ENCODE results near the gene TMEM87A. TPM values are rescaled to one million over a fixed set of nuclear protein-coding genes. Genes with fewer than 3 reads are reported as not detected.
"Not testable (repeated sequence)": the region's sequence is repeated elsewhere in the genome, so short reads cannot be mapped to it uniquely, and the experiment has no call there.

TMEM87A gene
- 10 to 100 TPM; 39.8 to 94.4 TPM for total RNA-seq

GRCh38 chr15:42272939-42273899 is at the start of gene TMEM87A, which contains the start of gene GANC:
TSS of gene TMEM87A (minus strand) at chr15:42273433. CDS start at chr15:42273398, 35 bp downstream.
TSS of gene GANC (plus strand) at chr15:42273201. CDS start at chr15:42274482, 1,281 bp downstream.
- no peaks in the 10 kb centered on the region for H3K9me3 ChIP-seq
- ATAC-seq (ENCODE audit: insufficient number of reproducible peaks, low FRiP score, low read depth) (peak; percentile 95), DNase-seq (ENCODE audit: low spot score) (peak; percentile 88)
- no peak for TF ChIP-seq CTCF (IDR thresholded peaks at IDR 0.05)
- H3K4me3 ChIP-seq: peak within 1 kb of the TSS; percentile 89
- peaks cover under 1% of the 10 kb centered on the region for H3K36me3 ChIP-seq
- peaks cover 33 to 60% of the 10 kb centered on the region in 2 donors for H3K4me1 ChIP-seq (ENCODE audit: control insufficient read depth in 1 of 2, low read depth in 2 of 2)
- peak within 1 kb of the TSS; percentile 97 to 100 for H3K27ac ChIP-seq
- no peaks in the 10 kb centered on the region for H3K27me3 ChIP-seq (replicated peaks; ENCODE audit: insufficient read depth)

DNA sequence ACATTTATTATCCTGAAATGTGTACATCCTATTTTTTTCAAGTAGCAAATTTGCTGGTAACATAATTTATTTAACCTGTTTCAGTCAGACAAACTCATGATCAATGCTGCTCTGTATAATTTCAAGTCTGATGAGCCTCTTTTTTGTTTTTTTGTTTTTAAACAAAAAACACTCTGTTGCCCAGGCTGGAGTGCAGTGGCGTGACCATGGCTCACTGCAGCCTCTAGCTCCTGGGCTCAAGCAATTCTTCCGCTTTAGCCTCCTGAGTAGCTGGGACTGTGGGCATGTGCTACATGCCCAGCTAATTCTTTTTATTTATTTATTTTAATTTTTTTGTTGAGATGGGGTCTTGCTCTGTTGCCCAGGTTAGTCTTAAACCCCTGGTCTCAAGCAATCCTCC is 46.0 kb upstream of the TMEM87A start:
- TF ChIP-seq CTCF (IDR thresholded peaks at IDR 0.05): no peak
- ATAC-seq (ENCODE audit: insufficient number of reproducible peaks, low FRiP score, low read depth) (no peak), DNase-seq (ENCODE audit: low spot score) (no peak)
- Histone ChIP-seq H3K27me3 (replicated peaks; ENCODE audit: insufficient read depth) (no peaks in the 10 kb centered on the region), H3K4me1 (ENCODE audit: control insufficient read depth in 1 of 2, low read depth in 2 of 2) (no peaks in the 10 kb centered on the region), H3K36me3 (peaks cover 7% of the 10 kb centered on the region), H3K27ac (no peak overlapping the region), H3K9me3 (no peaks in the 10 kb centered on the region), H3K4me3 (no peak overlapping the region)

DNA sequence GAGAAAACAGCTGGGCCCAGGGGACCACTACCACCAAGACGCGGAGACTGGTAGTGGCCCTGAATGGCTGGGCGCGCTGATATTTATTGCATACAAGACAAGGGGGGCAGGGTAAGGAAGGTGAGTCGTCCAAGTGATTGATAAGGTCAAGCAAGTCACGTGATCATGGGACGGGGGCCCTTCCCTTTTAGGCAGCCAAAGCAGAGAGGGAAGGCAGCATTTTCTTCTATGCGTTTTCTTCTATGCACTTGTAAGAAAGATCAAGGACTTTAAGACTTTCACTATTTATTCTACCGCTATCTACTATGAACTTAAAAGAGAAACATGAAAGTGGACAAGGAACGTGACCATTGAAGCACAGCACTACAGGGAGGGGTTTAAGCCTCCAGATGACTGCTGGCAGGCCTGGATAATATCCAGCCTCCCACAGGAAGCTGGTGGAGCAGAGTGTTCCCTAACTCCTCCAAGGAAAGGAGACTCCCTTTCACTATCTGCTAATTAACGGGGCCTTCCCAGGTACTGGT is 43.1 kb upstream of the TMEM87A start:
- H3K9me3 ChIP-seq; H3K4me1 ChIP-seq (ENCODE audit: control insufficient read depth in 1 of 2, low read depth in 2 of 2); H3K27me3 ChIP-seq (replicated peaks; ENCODE audit: insufficient read depth); DNase-seq (ENCODE audit: low spot score); ATAC-seq (ENCODE audit: insufficient number of reproducible peaks, low FRiP score, low read depth); H3K4me3 ChIP-seq; H3K36me3 ChIP-seq; H3K27ac ChIP-seq: not testable (repeated sequence)

- no peaks in the 10 kb centered on the region for H3K9me3 ChIP-seq
- H3K4me3 ChIP-seq: no peak overlapping the region
- no peaks in the 10 kb centered on the region for H3K4me1 ChIP-seq (ENCODE audit: control insufficient read depth in 1 of 2, low read depth in 2 of 2)
- no peak overlapping the region for H3K27ac ChIP-seq
- H3K36me3 ChIP-seq: peaks cover 6% of the 10 kb centered on the region
- no peak for TF ChIP-seq CTCF (IDR thresholded peaks at IDR 0.05)
- H3K27me3 ChIP-seq (replicated peaks; ENCODE audit: insufficient read depth): no peaks in the 10 kb centered on the region
- no peak for DNase-seq (ENCODE audit: low spot score)
- no peak for ATAC-seq (ENCODE audit: insufficient number of reproducible peaks, low FRiP score, low read depth)
Measured at GRCh38 chr15:42315521-42315920, 42.3 kb upstream of the TMEM87A start.

GRCh38 chr15:42314818-42315217 is 41.6 kb upstream of the TMEM87A start:
- ATAC-seq (ENCODE audit: insufficient number of reproducible peaks, low FRiP score, low read depth): no peak
- TF ChIP-seq CTCF (IDR thresholded peaks at IDR 0.05): no peak
- Histone ChIP-seq H3K4me1 (ENCODE audit: control insufficient read depth in 1 of 2, low read depth in 2 of 2) (no peaks in the 10 kb centered on the region), H3K27ac (no peak overlapping the region), H3K27me3 (replicated peaks; ENCODE audit: insufficient read depth) (no peaks in the 10 kb centered on the region), H3K9me3 (no peaks in the 10 kb centered on the region), H3K36me3 (peaks cover 10% of the 10 kb centered on the region), H3K4me3 (no peak overlapping the region)
- no peak for DNase-seq (ENCODE audit: low spot score)

Data from thoracic aorta (tissue), 2 donors.